Measurements from ENCODE around the gene PLCB1.

The PLCB1 gene

DNA sequence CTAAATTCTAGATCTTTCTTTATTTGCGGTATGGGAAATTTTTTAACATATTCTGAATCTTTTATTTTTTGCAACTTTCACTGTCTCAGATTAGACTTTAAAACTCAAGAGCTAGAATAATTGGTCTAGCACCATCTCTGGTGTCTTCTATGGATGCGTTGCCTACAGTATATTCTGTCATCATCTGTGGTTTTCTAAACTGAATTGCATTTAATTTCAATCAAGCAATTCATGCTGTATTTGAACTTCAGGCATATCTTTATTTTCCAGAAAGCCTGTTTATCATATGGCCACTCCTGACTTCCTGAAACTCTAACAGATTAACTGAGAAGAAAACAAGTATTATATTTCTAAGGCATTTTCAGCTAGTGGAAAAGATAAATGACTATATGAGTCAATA, 281.6 kb downstream of the PLCB1 start:
- TF ChIP-seq ZFX (IDR thresholded peaks at IDR 0.05): no peak
- TF ChIP-seq, protein P1, sequence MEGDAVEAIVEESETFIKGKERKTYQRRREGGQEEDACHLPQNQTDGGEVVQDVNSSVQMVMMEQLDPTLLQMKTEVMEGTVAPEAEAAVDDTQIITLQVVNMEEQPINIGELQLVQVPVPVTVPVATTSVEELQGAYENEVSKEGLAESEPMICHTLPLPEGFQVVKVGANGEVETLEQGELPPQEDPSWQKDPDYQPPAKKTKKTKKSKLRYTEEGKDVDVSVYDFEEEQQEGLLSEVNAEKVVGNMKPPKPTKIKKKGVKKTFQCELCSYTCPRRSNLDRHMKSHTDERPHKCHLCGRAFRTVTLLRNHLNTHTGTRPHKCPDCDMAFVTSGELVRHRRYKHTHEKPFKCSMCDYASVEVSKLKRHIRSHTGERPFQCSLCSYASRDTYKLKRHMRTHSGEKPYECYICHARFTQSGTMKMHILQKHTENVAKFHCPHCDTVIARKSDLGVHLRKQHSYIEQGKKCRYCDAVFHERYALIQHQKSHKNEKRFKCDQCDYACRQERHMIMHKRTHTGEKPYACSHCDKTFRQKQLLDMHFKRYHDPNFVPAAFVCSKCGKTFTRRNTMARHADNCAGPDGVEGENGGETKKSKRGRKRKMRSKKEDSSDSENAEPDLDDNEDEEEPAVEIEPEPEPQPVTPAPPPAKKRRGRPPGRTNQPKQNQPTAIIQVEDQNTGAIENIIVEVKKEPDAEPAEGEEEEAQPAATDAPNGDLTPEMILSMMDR (conservative IDR thresholded peaks at IDR 0.05): no peak
- no peak overlapping the region for H3K27ac ChIP-seq

DNA sequence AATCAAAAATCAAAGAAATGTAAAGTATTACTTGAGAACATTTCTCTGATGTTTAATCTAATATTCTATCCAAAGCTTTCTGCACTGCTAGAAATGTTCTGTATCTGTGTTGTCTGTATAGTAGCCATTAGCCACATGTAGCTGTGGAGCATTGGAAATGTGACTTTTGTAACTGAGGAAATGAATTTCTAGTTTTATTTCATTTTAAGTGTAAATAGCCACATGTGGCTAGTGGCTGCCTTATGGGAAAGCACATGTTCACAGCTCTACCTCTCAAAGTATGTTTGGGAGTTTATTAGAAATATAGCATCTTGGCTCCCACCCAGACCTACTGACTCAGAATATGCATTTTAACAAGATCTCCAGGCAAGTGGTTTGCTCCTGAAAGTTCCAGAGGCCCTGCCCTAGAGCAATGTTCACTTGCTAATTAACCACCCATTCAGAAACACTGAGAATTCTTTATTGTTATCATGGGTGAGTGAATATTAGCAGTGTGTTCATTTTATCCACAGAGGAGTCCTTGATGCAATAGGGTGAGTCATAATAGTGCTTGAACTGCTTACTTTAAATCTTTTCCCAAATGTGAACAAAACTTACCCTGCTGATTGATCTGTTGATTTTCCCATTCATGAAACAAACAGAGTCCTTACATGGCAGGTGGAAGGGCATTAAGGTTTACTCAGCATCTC, 282.7 kb downstream of the PLCB1 start:
- TF ChIP-seq ZFX (IDR thresholded peaks at IDR 0.05): no peak
- TF ChIP-seq, protein P1 (conservative IDR thresholded peaks at IDR 0.05): no peak
- H3K27ac ChIP-seq: no peak overlapping the region

GRCh38 chr20:8421981-8422380, 289.9 kb downstream of the PLCB1 start:
- H3K27ac ChIP-seq: no peak overlapping the region
- TF ChIP-seq ZFX (IDR thresholded peaks at IDR 0.05): no peak
- TF ChIP-seq, protein P1 (conservative IDR thresholded peaks at IDR 0.05): no peak

- no peak overlapping the region for H3K27ac ChIP-seq
- no peak for TF ChIP-seq ZFX (IDR thresholded peaks at IDR 0.05)
- TF ChIP-seq, protein P1 (conservative IDR thresholded peaks at IDR 0.05): no peak
Observed at GRCh38 chr20:8423482-8423881, 291.4 kb downstream of the PLCB1 start.

GRCh38 chr20:8424010-8424409, 291.9 kb downstream of the PLCB1 start:
- TF ChIP-seq, protein P1 (conservative IDR thresholded peaks at IDR 0.05): no peak
- no peak for TF ChIP-seq ZFX (IDR thresholded peaks at IDR 0.05)
- H3K27ac ChIP-seq: no peak overlapping the region

DNA sequence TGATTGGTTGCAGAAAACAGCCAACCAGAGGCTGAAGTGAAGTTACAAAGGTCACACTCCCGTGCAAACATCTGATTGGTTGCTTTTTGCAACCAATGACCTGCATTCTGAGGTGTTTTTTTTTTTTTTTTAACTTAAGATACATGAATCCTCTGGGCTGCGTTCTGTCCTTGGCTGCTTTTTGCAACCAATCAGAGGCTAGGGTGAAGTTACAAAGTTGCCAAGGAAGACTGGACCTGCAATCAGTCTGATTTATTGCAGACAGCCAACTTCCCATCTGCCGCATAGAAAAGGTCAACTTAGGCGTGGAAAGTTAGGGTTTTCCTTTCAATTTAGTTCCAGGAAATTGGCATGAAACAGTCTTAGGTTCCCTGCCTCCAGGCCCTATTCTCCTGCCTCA, 292.9 kb downstream of the PLCB1 start:
- TF ChIP-seq ZFX (IDR thresholded peaks at IDR 0.05): no peak
- TF ChIP-seq, protein P1 (conservative IDR thresholded peaks at IDR 0.05): no peak
- H3K27ac ChIP-seq: no peak overlapping the region

DNA sequence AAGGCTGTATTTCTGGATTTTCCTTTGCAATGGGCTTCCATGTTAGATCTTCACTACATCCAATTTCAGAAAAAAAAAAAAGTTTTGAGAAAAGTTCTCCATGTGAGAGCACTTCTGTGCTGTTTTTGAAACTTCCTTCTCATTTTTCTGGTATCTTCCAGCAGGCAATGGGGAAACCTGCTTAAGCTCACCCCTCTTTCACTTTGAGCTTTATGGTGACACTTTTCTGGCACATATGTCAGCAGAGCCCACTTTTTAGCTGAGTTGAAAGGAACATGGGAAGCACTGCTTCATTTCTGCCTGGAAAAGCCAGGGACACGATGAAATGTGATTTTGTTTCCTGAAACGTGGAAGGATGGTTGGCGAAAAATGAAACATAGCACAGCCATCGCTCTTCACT, 293.7 kb downstream of the PLCB1 start:
- no peak for TF ChIP-seq ZFX (IDR thresholded peaks at IDR 0.05)
- TF ChIP-seq, protein P1 (conservative IDR thresholded peaks at IDR 0.05): no peak

More for the DNA sequence above, 293.7 kb downstream of the PLCB1 start:
- H3K27ac ChIP-seq: no peak overlapping the region
